ENCODE results near the gene GPR78.

DNA sequence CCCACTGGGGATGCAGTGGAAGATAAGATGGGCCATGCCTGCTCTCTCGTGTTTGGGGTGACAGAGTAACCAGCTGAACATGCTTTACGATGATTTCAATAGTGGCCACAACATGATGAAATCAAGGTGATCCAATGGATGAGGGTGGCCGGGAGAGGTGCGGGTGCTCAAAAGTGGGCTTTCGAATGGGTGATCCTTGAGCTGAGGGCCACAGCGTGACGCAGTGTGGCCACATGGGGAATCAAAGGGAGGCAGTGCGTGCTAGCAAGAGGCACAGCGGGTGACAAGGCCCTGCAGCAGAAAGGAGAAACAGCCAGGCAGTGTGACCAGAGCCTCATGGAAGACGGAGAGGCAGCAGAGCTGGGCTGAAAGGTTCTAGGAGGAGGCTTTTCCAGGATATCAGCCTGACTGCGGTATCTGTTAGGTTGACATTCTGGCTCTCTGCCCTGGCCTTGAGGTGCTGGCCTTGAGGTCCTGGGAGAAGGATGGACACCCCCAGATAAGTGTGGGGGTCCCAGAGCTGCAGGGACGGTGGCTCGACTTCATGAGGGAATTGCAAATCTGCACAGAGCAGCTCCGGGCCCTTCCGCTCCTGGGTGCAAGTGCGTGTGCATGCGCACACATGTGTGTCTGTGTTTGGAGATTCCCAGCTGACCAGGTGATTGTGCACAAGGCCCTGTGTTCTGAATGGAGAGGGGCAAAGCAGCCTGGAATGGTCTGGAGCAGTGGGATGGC is 38.0 kb upstream of the GPR78 start:
- TF ChIP-seq, protein P1, sequence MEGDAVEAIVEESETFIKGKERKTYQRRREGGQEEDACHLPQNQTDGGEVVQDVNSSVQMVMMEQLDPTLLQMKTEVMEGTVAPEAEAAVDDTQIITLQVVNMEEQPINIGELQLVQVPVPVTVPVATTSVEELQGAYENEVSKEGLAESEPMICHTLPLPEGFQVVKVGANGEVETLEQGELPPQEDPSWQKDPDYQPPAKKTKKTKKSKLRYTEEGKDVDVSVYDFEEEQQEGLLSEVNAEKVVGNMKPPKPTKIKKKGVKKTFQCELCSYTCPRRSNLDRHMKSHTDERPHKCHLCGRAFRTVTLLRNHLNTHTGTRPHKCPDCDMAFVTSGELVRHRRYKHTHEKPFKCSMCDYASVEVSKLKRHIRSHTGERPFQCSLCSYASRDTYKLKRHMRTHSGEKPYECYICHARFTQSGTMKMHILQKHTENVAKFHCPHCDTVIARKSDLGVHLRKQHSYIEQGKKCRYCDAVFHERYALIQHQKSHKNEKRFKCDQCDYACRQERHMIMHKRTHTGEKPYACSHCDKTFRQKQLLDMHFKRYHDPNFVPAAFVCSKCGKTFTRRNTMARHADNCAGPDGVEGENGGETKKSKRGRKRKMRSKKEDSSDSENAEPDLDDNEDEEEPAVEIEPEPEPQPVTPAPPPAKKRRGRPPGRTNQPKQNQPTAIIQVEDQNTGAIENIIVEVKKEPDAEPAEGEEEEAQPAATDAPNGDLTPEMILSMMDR (optimal IDR thresholded peaks at IDR 0.05 in 1 of 3, IDR thresholded peaks at IDR 0.05 in 1 of 3, conservative IDR thresholded peaks at IDR 0.05 in 1 of 3; ENCODE audit: extremely low read depth in 1 of 3, insufficient read depth in 2 of 3, low read length in 3 of 3): no peak
- TF ChIP-seq EZH2 (IDR thresholded peaks at IDR 0.05; ENCODE audit: low read length): no peak
